ENCODE data around the gene C19orf12. TPM values are rescaled to one million over a fixed set of nuclear protein-coding genes. Genes with fewer than 3 reads are reported as not detected.

Gene C19orf12
- total and polyA plus RNA-seq, 7 donors: 37.5 to 142 (median 65.4) TPM

GRCh38 chr19:29760752-29761502 lies 45.9 kb upstream of the C19orf12 start:
- 78 to 87% (median 79%) methylated on average over 16 of the region's 16 CpGs for WGBS, 3 donors
- no peak overlapping the region for H3K27ac ChIP-seq
- no peak overlapping the region for H3K4me3 ChIP-seq
- H3K36me3 ChIP-seq (ENCODE audit: insufficient read depth in 1 of 2, low read depth in 1 of 2): no peaks in the 10 kb centered on the region
- intact Hi-C loops (cut with DNase I): loop anchor here in 1 of 2 donors (1.0 kb wide), 1 partner anchor 112 kb away; no protein-coding TSS in a partner anchor
- TF ChIP-seq, protein P1, sequence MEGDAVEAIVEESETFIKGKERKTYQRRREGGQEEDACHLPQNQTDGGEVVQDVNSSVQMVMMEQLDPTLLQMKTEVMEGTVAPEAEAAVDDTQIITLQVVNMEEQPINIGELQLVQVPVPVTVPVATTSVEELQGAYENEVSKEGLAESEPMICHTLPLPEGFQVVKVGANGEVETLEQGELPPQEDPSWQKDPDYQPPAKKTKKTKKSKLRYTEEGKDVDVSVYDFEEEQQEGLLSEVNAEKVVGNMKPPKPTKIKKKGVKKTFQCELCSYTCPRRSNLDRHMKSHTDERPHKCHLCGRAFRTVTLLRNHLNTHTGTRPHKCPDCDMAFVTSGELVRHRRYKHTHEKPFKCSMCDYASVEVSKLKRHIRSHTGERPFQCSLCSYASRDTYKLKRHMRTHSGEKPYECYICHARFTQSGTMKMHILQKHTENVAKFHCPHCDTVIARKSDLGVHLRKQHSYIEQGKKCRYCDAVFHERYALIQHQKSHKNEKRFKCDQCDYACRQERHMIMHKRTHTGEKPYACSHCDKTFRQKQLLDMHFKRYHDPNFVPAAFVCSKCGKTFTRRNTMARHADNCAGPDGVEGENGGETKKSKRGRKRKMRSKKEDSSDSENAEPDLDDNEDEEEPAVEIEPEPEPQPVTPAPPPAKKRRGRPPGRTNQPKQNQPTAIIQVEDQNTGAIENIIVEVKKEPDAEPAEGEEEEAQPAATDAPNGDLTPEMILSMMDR (IDR thresholded peaks at IDR 0.05): no peak
- DNase-seq: no peak
- H3K4me1 ChIP-seq: no peaks in the 10 kb centered on the region
- H3K27me3 ChIP-seq (ENCODE audit: insufficient read depth in 3 of 3, low read length in 2 of 3): no peaks in the 10 kb centered on the region
- ATAC-seq: no peak
- H3K9me3 ChIP-seq: no peaks in the 10 kb centered on the region

DNA sequence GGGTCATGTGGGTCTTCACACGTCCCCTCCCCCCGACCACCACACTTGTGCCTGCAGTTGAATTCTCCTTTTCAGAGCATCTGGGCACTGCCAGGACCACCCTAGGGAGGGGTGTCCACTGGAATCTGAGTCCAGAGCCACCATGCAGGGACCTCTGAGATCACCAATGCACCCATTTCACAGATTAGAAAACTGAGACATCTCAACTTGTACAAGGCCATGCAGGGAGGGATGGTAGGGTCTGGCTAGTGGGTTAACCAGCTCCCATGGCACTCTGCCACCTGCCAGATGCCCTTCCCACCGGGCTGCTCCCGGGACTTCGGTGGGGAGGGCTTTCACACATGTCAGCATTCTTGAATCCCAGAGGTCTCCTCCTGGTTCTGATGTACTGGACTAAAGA lies 44.3 kb upstream of the C19orf12 start:
- ATAC-seq (no peak), DNase-seq (no peak)
- H3K27me3 ChIP-seq (ENCODE audit: insufficient read depth in 3 of 3, low read length in 2 of 3): no peaks in the 10 kb centered on the region
- H3K4me3 ChIP-seq: no peak overlapping the region
- H3K9me3 ChIP-seq: no peaks in the 10 kb centered on the region
- no peaks in the 10 kb centered on the region for H3K36me3 ChIP-seq (ENCODE audit: insufficient read depth in 1 of 2, low read depth in 1 of 2)
- no peaks in the 10 kb centered on the region for H3K4me1 ChIP-seq
- intact Hi-C loops (cut with DNase I): loop anchor here in 1 of 2 donors (5.0 kb wide), 1 partner anchor 113 kb away; no protein-coding TSS in a partner anchor
- whole genome bisulfite sequencing, 3 donors: 54 to 71% (median 66%) methylated on average over 5 of the region's 5 CpGs
- TF ChIP-seq, protein P1 (IDR thresholded peaks at IDR 0.05): no peak
- H3K27ac ChIP-seq: no peak overlapping the region

- Histone ChIP-seq H3K9me3 (no peaks in the 10 kb centered on the region), H3K27ac (no peak overlapping the region), H3K4me3 (no peak overlapping the region), H3K4me1 (no peaks in the 10 kb centered on the region), H3K27me3 (ENCODE audit: insufficient read depth in 3 of 3, low read length in 2 of 3) (no peaks in the 10 kb centered on the region), H3K36me3 (ENCODE audit: insufficient read depth in 1 of 2, low read depth in 1 of 2) (no peaks in the 10 kb centered on the region)
- ATAC-seq (no peak), DNase-seq (no peak)
- 89 to 95% (median 91%) methylated on average over 7 of the region's 7 CpGs for WGBS, 3 donors
- TF ChIP-seq, protein P1 (IDR thresholded peaks at IDR 0.05): no peak
- intact Hi-C loops (cut with DNase I): loop anchor here in 1 of 2 donors (5.0 kb wide), 1 partner anchor 113 kb away; no protein-coding TSS in a partner anchor
Measured at GRCh38 chr19:29758863-29759262, 43.8 kb upstream of the C19orf12 start.

DNA sequence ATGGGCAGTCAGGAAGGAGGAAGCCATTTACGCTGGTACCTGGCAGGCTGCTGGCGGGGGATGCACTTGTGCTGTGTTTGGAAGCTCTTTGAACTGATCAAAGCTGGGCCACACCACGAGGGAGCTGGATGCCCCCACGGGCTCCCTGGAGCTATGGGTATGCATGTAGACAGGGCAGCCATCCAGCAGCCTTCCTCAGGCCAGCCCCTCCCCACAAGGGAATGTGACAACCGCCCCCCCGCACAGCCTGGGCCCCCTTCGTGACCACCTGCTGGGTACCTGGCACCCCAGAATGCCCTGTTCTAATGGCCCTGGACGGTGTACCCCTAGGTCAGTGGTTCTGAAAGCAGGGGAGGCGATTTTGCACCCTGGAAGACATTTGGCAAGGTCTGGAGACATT lies 42.5 kb upstream of the C19orf12 start:
- Histone ChIP-seq H3K27me3 (ENCODE audit: insufficient read depth in 3 of 3, low read length in 2 of 3) (peaks cover 0 to 2% (median 1%) of the 10 kb centered on the region in 3 donors), H3K4me3 (no peak overlapping the region), H3K4me1 (no peaks in the 10 kb centered on the region), H3K27ac (no peak overlapping the region), H3K9me3 (no peaks in the 10 kb centered on the region), H3K36me3 (ENCODE audit: insufficient read depth in 1 of 2, low read depth in 1 of 2) (no peaks in the 10 kb centered on the region)
- DNase-seq: no peak
- intact Hi-C loops (cut with DNase I): loop anchor here in 1 of 2 donors (5.0 kb wide), 1 partner anchor 115 kb away; no protein-coding TSS in a partner anchor
- TF ChIP-seq, protein P1 (IDR thresholded peaks at IDR 0.05): no peak
- no peak for ATAC-seq
- WGBS, 3 donors: 74 to 79% (median 77%) methylated on average over 9 of the region's 9 CpGs

All from psoas muscle (tissue), 8 donors.